K562 (cell line): Measurements from ENCODE around the gene RPTOR. TPM values are rescaled to one million over a fixed set of nuclear protein-coding genes. Genes with fewer than 3 reads are reported as not detected.

ENCODE experiments used
- BRCA1 ChIP-seq, 2 experiments: fragments of 450-650 bp in 1 of 2; sonication (generic) in 1 of 2; formaldehyde crosslinking in 1 of 2; IDR thresholded peaks; 2 replicates each; pipeline versions ENCODE4 v1.5.0 to v1.6.1; 2017 to 2020; ENCODE audit warnings: mild to moderate bottlenecking in 1 of 2, missing genetic modification reagents in 1 of 2
- CEBPG ChIP-seq, 3 experiments: fragments of 200-800 bp in 1 of 3; sonication (Bioruptor generic) in 1 of 3; sonication (generic) in 1 of 3; formaldehyde crosslinking in 1 of 3; IDR thresholded peaks in 2 of 3; conservative IDR thresholded peaks in 1 of 3; 2 replicates each; pipeline versions ENCODE4 v1.6.1 to v1.8.0; 2016 to 2022; ENCODE audit warnings: missing compliant biosample characterization in 2 of 3, missing genetic modification characterization in 2 of 3, mild to moderate bottlenecking in 1 of 3, missing genetic modification reagents in 1 of 3
- CXXC5 ChIP-seq: fragments of 250-450 bp; sonication (Bioruptor Pico); IDR thresholded peaks from 2 replicates; pipeline ENCODE4 v1.8.0; 2022; ENCODE audit warnings: inconsistent platforms, mild to moderate bottlenecking, moderate library complexity
- E2F3 ChIP-seq: fragments of 250-450 bp; sonication (Bioruptor Pico); IDR thresholded peaks from 2 replicates; pipeline ENCODE4 v1.4.0; 2020; ENCODE audit warnings: mild to moderate bottlenecking
- FUS ChIP-seq: fragments of 200-400 bp; formaldehyde crosslinking; optimal IDR thresholded peaks from 2 replicates; pipeline ENCODE3; 2017; ENCODE audit warnings: low read depth, low read length
- HINFP ChIP-seq: fragments of 450-650 bp; conservative IDR thresholded peaks from 2 replicates; pipeline ENCODE4 v1.6.1; 2016; ENCODE audit warnings: missing genetic modification characterization, low read depth, mild to moderate bottlenecking, control low read depth, missing compliant biosample characterization
- MEIS2 ChIP-seq: fragments of 450-650 bp; IDR thresholded peaks from 2 replicates; pipeline ENCODE4 v1.6.1; 2014; ENCODE audit warnings: mild to moderate bottlenecking; ENCODE audit not compliant: partially characterized antibody
- MYBL2 ChIP-seq, 2 experiments: fragments of 450-650 bp in 1 of 2; sonication (generic) in 1 of 2; formaldehyde crosslinking in 1 of 2; IDR thresholded peaks; 2 replicates each; pipeline versions ENCODE4 v1.6.1 to v1.8.1; 2017 to 2022; ENCODE audit warnings: borderline replicate concordance in 1 of 2, inconsistent platforms in 1 of 2, low read depth in 1 of 2, mild to moderate bottlenecking in 1 of 2, missing genetic modification reagents in 1 of 2, moderate library complexity in 1 of 2
- NR4A1 ChIP-seq, 2 experiments: fragments of 250-450 bp in 1 of 2; fragments of 450-650 bp in 1 of 2; sonication (Bioruptor Pico) in 1 of 2; IDR thresholded peaks; 2 replicates each; pipeline versions ENCODE4 v1.4.0 to v1.6.1; 2016 to 2020; ENCODE audit warnings: mild to moderate bottlenecking in 2 of 2, missing compliant biosample characterization in 1 of 2, missing genetic modification characterization in 1 of 2, moderate library complexity in 1 of 2
- PKNOX1 ChIP-seq: fragments of 450-650 bp; IDR thresholded peaks from 2 replicates; pipeline ENCODE4 v1.6.1; 2016
- PTTG1 ChIP-seq: fragments of 450-650 bp; IDR thresholded peaks from 2 replicates; pipeline ENCODE4 v1.6.1; 2016; ENCODE audit warnings: low read depth, mild to moderate bottlenecking, missing genetic modification characterization, missing compliant biosample characterization
- RAD21 ChIP-seq, 2 experiments: fragments of 250-450 bp in 1 of 2; fragments of 450-650 bp in 1 of 2; sonication (Bioruptor Pico) in 1 of 2; formaldehyde crosslinking in 1 of 2; IDR thresholded peaks in 1 of 2; conservative IDR thresholded peaks in 1 of 2; 2 replicates each; pipeline versions ENCODE4 v1.4.0 to v1.8.0; 2020 to 2022; ENCODE audit warnings: mild to moderate bottlenecking in 2 of 2, moderate library complexity in 1 of 2
- RB1 ChIP-seq: fragments of 450-650 bp; IDR thresholded peaks from 2 replicates; pipeline ENCODE4 v1.6.1; 2017; ENCODE audit warnings: low read depth, mild to moderate bottlenecking
- RBM34 ChIP-seq: fragments of 200-400 bp; formaldehyde crosslinking; IDR thresholded peaks from 2 replicates; pipeline ENCODE4 v1.6.1; 2018; ENCODE audit warnings: low read length, borderline replicate concordance; ENCODE audit not compliant: insufficient read depth
- TBL1XR1 ChIP-seq, 2 experiments: IDR thresholded peaks; 2 replicates each; pipeline ENCODE4 v1.6.1; 2012; ENCODE audit warnings: improper control_type of control experiment in 2 of 2, low read length in 2 of 2, mild to moderate bottlenecking in 1 of 2
- THAP12 ChIP-seq: fragments of 250-450 bp; sonication (Bioruptor Pico); IDR thresholded peaks from 2 replicates; pipeline ENCODE4 v1.9.0; 2021; ENCODE audit warnings: mild to moderate bottlenecking, inconsistent platforms
- ZFP36 ChIP-seq: fragments of 150-350 bp; IDR thresholded peaks from 2 replicates; pipeline ENCODE4 v1.6.1; 2018; ENCODE audit warnings: low read length, low read depth; ENCODE audit not compliant: partially characterized antibody
- ZNF347 ChIP-seq: fragments of 450-650 bp; formaldehyde crosslinking; IDR thresholded peaks from 2 replicates; pipeline ENCODE4 v1.4.0; 2020; ENCODE audit warnings: low read depth, mild to moderate bottlenecking, moderate library complexity
- ZNF354B ChIP-seq: fragments of 250-450 bp; sonication (Bioruptor Pico); IDR thresholded peaks from 2 replicates; pipeline ENCODE4 v1.4.0; 2020
- ZNF431 ChIP-seq: sonication (generic); formaldehyde crosslinking; IDR thresholded peaks from 2 replicates; pipeline ENCODE4 v1.8.0; 2022; ENCODE audit warnings: mild to moderate bottlenecking, missing genetic modification reagents
- ZNF551 ChIP-seq: fragments of 250-450 bp; sonication (Bioruptor Pico); IDR thresholded peaks from 2 replicates; pipeline ENCODE4 v1.5.0; 2021; ENCODE audit warnings: mild to moderate bottlenecking, moderate library complexity
- polyA plus RNA-seq, 8 experiments: library from polyadenylated mRNA; depleted of rRNA in 4 of 8; stranded (reverse) in 5 of 8; unstranded in 3 of 8; fragments of >200 nt; fragmentation: Nextera tagmentation in 2 of 8; fragmentation: Illumina TruSeq in 1 of 8; extraction: Ambion mirVana in 2 of 8; extraction: Trizol in 1 of 8; gene quantifications; 2 replicates each; pipeline versions ENCODE4 v1.2.1 to v1.2.3, GENCODE V29; 2011 to 2014; ENCODE audit warnings: inconsistent platforms in 1 of 8, missing spikeins in 1 of 8
- total RNA-seq, 7 experiments: library from RNA; depleted of rRNA in 6 of 7; stranded (reverse); fragments of >200 nt in 6 of 7; fragmentation: Illumina TruSeq in 2 of 7; extraction: Trizol in 2 of 7; gene quantifications; 2 replicates each; pipeline versions ENCODE4 v1.2.1 to v1.2.3, GENCODE V29; 2011 to 2021; ENCODE audit warnings: low replicate concordance in 1 of 7

The RPTOR gene
- total and polyA plus RNA-seq, 9 of the 15 experiments (the other 6 are each of a cell fraction or from before 2014, with no cell fraction given): 0.24 to 54.1 (median 10.2) TPM

GRCh38 chr17:80755650-80756405 is 211.2 kb downstream of the RPTOR start (continued):
- TF ChIP-seq MYBL2 (IDR thresholded peaks at IDR 0.05; ENCODE audit: low read depth) (no peak), MYBL2 (CRISPR knock-in tag; IDR thresholded peaks at IDR 0.05; ENCODE audit: borderline replicate concordance) (no peak), TBL1XR1 (IDR thresholded peaks at IDR 0.05; ENCODE audit: low read length in 2 of 2) (no peak), PTTG1 (no peak), ZFP36 (no peak), ZNF431 (CRISPR knock-in tag) (no peak), RAD21 (CRISPR knock-in tag; conservative IDR thresholded peaks at IDR 0.05 in 1 of 2, IDR thresholded peaks at IDR 0.05 in 1 of 2) (peak in 1 of 2 experiments; percentile 13; a peak in 1 of 4 replicates), RBM34 (no peak), FUS (no peak), CXXC5 (peak; percentile 83), HINFP (tag) (no peak), BRCA1 (IDR thresholded peaks at IDR 0.05) (no peak), BRCA1 (CRISPR knock-in tag; IDR thresholded peaks at IDR 0.05) (no peak), MEIS2 (peak; percentile 87), NR4A1 (CRISPR knock-in tag; IDR thresholded peaks at IDR 0.05) (no peak), NR4A1 (tag; IDR thresholded peaks at IDR 0.05) (peak; percentile 76; the same call in 1 of the 2 replicates), PKNOX1 (peak; percentile 76), THAP12 (CRISPR knock-in tag) (no peak), ZNF354B (CRISPR knock-in tag) (no peak), CEBPG (CRISPR knock-in tag; IDR thresholded peaks at IDR 0.05) (peak; percentile 97), CEBPG (tag; conservative IDR thresholded peaks at IDR 0.05 in 1 of 2, IDR thresholded peaks at IDR 0.05 in 1 of 2) (peak; percentile 74 to 98), ZNF347 (CRISPR knock-in tag) (no peak), E2F3 (CRISPR knock-in tag) (no peak), ZNF551 (CRISPR knock-in tag) (no peak), RB1 (no peak)
